DMS 273 (cell line): Measurements from ENCODE around the gene ZDHHC8.

ENCODE experiments used
- DNase-seq: peaks from one replicate; lab custom pipeline; 2025; ENCODE audit not compliant: unreplicated experiment; lab: John Stamatoyannopoulos, UW

The ZDHHC8 gene

GRCh38 chr22:20096574-20097420, 34.8 kb upstream of the ZDHHC8 start:
- no peak for DNase-seq

GRCh38 chr22:20099099-20099711, 32.4 kb upstream of the ZDHHC8 start:
- no peak for DNase-seq

- no peak for DNase-seq
Observed at GRCh38 chr22:20101638-20102037, 30.0 kb upstream of the ZDHHC8 start.

GRCh38 chr22:20102203-20102780, 29.3 kb upstream of the ZDHHC8 start:
- DNase-seq, result no peak

GRCh38 chr22:20105456-20106204, 26.0 kb upstream of the ZDHHC8 start:
- no peak for DNase-seq

- DNase-seq, result peak; percentile 64
Observed at GRCh38 chr22:20106205-20106848, 25.3 kb upstream of the ZDHHC8 start.

- DNase-seq, result no peak
Observed at GRCh38 chr22:20106849-20107237, 24.8 kb upstream of the ZDHHC8 start.

GRCh38 chr22:20107471-20107901, 24.1 kb upstream of the ZDHHC8 start:
- DNase-seq, result no peak

- no peak for DNase-seq
Observed at GRCh38 chr22:20107951-20108756, 23.4 kb upstream of the ZDHHC8 start.

GRCh38 chr22:20108757-20109230, 22.8 kb upstream of the ZDHHC8 start:
- DNase-seq, result no peak

GRCh38 chr22:20109411-20110358, 21.9 kb upstream of the ZDHHC8 start:
- DNase-seq, result no peak

GRCh38 chr22:20110359-20110985, 21.1 kb upstream of the ZDHHC8 start:
- DNase-seq, result no peak

- DNase-seq, result peak; percentile 74
Observed at GRCh38 chr22:20111045-20111688, 20.4 kb upstream of the ZDHHC8 start.

GRCh38 chr22:20111689-20112622, 19.6 kb upstream of the ZDHHC8 start:
- peak; percentile 54 for DNase-seq

GRCh38 chr22:20112623-20113511, 18.7 kb upstream of the ZDHHC8 start:
- DNase-seq, result no peak
